Stimulated activated CD4-positive, alpha-beta T cell treated with anti-CD3 and anti-CD28 coated beads, Interleukin-2, amount 100 ng/mL, for 4 hours (primary cell): ENCODE data around the gene MRPL49.

Experiments used
- DNase-seq: peaks from one replicate; pipeline ENCODE4 v3.0.0-alpha.2; 2020; ENCODE audit warnings: low read depth

MRPL49 gene

DNA sequence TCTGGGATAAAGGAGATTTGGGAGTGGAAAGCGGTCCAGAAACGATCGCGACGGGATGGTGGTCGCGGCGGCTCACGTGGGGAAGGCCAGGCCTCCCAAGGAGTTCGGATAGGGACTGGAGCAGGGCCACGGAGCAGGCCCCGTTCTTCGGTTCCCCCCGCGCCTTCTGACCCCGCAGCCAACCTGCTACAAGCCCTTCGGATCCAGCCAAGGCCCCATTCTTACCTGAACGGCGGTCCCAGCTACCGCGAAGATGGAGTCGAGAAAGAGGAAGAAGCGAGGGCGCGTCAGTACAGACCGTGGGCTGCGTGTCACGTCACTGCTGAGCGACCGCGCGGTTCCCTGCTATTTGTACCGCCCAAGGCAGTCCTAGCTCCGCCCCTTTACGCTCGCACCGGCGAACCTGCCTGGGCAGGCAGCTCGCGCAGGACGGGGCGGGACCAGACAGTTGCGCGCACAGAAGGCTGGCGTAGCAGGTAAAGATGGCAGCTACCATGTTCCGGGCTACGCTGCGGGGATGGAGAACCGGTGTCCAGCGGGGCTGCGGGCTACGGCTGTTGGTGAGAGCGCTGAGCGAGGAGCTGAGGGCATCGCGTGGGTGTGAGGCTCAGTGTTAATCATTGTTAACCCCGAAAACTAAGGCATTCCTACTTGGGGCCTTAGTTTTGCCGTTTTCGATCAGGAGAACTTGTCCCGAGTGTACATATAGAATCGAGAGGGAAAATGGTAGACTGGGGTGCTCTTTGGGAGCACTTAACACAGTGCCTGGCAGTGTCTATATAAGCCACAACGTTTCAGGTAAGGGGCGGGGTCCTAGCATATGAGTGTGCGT, at the start of gene MRPL49, which contains the start of gene FAU:
MRPL49 (plus strand) TSS at position 457 of the 832 bp plus-strand sequence; CDS start at position 483, 26 bp downstream.
FAU (minus strand) TSS at position 270 of the 832 bp plus-strand sequence. CDS start 321 bp downstream, outside the sequence.
- peak; percentile 99 for DNase-seq

GRCh38 chr11:65072631-65072966, 49.5 kb upstream of the MRPL49 start:
- DNase-seq: no peak

DNA sequence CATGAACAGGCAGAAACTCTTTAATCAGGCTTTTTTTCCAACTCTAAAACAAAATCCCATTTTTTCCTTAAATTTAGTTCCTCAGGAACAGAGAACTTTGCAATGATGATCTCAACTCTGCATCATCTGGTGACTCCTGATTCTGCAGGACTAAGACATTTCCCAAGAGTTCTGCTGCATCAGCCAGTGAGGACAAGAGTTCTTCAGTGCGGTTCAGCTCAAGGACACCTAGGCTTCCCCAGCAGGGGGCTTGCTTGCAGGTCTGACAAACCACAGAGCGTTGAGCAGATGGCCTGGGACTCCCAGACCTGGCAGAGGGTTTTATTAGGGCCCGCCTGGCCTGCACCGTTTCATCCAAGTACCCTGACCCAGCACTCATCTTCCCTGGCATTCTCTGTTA, 44.7 kb upstream of the MRPL49 start:
- no peak for DNase-seq

DNA sequence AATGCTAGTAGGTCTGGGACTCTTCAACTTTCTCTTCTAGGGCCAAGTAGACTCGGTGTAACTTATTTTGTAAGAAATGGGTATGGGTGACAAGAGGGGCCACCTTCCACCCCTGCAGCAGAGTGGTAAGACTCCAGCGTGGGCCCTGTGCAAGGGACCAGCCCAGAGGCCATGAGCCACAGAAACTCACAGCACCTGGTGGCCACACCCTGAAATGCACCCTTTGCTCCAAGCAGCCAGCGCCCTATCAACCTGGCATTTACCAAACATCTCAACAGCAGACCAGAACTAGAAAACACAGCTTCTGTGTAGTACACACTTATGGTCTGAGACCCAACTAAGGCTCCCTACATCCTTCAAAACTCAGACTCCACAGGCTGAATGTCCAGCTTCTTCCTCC, 44.0 kb upstream of the MRPL49 start:
- peak; percentile 55 for DNase-seq

- no peak for DNase-seq
Measured at GRCh38 chr11:65078786-65079342, 43.3 kb upstream of the MRPL49 start.

DNA sequence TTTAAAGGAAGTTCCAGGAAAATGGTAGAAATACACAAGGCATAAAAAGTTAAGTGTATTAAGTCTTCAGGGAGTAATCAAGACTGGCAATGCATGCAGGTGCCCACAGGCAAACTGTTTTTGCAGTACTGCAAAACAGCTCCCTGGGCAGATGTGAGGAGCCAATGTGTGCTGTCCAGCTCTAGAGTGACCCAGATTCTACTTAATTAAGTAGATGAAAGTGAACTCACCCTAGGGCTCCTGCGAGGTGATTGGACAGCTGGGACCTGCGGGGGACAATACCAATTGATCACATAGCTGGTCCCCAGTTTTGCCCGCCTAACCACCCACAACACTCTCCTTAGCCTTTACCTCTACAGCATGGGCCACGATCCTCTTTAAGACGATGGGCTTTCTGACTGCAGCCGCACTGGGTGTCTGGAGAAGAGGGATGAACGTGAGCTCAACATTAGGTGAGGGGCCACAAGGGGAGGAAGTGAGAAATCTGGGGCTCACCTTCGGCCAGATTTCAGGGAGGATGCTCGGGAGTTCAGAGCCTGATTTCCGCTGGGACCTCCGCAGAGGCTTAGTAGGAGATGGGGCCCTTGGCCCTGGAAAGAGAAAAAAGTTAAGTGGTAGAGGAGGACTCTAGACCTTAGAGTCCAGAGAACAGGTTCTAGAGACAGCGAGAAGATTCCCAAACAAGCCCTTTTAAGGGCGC, 38.8 kb upstream of the MRPL49 start:
- DNase-seq: no peak

DNA sequence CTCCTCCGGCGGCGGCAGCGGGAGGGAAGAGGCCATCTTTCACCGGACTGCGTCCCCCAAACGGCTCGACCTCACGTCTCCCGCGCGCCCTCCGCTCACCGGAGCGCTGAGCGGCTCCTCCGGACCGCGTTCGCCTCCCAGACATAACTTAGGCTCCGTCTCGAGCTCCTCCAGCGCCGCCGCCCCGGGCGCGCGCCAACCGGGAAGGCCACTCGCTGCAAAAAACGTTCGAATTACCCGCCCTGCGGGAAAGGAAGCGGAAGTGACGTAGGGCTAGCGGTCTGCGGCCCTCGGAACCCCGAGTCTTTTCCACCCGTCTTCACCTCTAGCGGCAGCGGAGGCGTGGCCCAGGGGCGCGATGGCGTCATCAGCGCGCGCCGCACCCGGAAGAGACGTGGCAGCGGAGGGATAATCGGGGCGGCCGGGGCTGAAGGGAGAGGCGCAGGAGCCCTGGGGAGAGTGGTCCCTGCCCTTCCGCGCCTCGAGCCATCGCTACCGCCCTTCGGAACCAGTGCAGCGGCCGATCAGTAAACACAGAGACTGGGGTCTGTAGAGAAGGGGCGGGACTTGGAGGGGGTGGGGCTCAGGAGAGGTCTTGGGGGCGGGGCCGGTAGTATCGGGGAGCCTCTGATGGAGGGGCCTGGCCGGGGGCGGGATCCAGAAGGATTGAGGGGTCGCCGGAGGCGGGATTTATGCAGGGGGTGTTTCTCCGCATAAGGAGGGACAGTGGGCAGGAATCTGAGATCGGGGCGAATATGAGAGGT, 38.1 kb upstream of the MRPL49 start, which contains the start of the genes CDCA5 and ZFPL1:
CDCA5 (minus strand) TSS at position 207 of the 764 bp plus-strand sequence; CDS start at position 145, 62 bp downstream.
ZFPL1 (plus strand) TSS at position 389 of the 764 bp plus-strand sequence. CDS start 477 bp downstream, outside the sequence.
- DNase-seq: peak; percentile 93

- DNase-seq: no peak
Measured at GRCh38 chr11:65084598-65085375, 37.3 kb upstream of the MRPL49 start.

GRCh38 chr11:65085446-65085845, 36.7 kb upstream of the MRPL49 start:
- no peak for DNase-seq

GRCh38 chr11:65086809-65087208, 35.3 kb upstream of the MRPL49 start:
- DNase-seq: no peak

GRCh38 chr11:65087216-65087615, 34.9 kb upstream of the MRPL49 start:
- no peak for DNase-seq

DNA sequence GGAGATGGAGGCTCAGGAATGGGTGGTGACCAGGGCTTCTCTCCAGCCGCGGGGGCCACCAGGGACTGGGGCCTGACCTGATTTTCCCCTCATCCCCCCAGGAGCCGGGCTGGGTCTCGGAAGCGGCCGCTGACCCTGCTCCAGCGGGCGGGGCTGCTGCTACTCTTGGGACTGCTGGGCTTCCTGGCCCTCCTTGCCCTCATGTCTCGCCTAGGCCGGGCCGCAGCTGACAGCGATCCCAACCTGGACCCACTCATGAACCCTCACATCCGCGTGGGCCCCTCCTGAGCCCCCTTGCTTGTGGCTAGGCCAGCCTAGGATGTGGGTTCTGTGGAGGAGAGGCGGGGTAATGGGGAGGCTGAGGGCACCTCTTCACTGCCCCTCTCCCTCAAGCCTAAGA, 34.3 kb upstream of the MRPL49 start:
- no peak for DNase-seq

DNA sequence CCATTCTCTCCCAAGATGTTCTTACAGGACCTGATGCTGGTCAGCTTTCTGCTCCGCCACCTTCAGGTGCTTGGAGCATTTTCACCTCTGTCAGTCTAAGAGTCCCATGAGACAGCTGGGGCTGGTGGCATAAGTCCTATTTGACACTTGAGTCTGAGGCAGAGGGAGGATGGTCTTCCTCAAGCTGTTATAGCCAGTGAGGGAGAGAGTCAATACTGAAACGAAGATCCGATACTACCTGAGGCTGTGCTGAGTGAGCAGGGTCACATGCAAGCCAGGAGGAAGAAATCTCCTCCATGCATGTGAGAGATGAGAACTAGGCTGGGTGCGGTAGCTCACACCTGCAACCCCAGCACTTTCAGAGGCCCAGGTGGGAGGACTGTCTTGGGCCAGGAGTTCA, 32.5 kb upstream of the MRPL49 start:
- no peak for DNase-seq

- DNase-seq: no peak
Measured at GRCh38 chr11:65090628-65091027, 31.5 kb upstream of the MRPL49 start.

GRCh38 chr11:65095427-65095826, 26.7 kb upstream of the MRPL49 start:
- DNase-seq: no peak

DNA sequence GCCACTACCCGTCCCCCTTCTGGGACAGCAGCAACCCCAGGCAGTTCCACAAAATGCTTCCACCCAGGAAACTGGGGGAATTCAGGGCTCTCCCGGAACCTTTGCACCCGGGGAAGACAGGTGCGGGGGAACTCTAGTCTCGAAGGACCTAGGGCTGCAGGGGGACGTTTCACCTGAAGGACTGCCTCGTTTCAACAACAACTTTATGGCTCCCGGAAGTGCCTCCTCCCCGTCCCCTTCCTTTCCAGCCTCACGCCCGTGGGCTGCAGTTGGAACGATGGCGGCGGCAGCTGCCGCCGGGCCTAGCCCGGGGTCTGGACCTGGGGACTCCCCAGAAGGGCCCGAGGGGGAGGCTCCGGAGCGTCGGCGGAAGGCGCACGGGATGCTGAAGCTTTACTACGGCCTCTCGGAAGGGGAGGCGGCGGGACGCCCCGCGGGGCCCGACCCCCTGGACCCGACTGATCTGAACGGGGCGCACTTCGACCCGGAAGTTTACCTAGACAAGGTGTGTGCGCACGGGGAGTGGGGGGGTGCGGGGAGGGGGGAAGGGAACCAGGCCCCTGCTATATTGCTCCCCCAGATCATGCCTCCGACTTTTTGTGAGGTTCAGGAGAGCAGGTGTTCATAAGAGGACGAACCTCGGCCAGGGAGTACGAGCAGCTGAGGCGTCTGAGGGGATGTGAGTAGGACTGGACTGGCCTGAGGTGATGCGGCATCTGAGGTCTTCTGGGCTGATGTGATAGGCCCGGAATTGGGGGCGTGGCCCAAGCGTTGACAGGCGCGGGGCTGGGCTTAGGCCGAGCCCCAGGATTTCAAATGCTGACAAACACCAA, 25.9 kb upstream of the MRPL49 start, which contains the start of gene VPS51:
VPS51 (plus strand) TSS at position 241 of the 833 bp plus-strand sequence; CDS start at position 278, 37 bp downstream.
- DNase-seq: peak; percentile 78

DNA sequence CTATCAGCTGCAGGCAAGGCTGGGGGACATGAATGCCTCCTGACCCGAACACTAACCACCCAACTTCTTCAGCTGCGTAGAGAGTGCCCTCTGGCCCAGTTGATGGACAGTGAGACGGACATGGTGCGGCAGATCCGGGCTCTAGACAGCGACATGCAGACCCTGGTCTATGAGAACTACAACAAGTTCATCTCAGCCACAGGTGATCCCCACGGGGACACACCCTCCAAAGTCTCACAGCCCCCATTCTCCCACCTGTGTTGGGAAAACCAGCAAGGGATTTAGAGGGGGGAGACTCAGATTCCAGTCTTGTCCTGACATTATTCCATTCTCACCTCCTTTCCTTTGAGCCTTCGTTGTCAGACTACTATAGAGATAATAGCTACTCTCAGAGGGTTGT, 25.2 kb upstream of the MRPL49 start:
- DNase-seq: no peak

GRCh38 chr11:65100674-65101350, 21.3 kb upstream of the MRPL49 start:
- no peak for DNase-seq
